H1 (cell line): ENCODE measurements around the gene KREMEN1. TPM values are rescaled to one million over a fixed set of nuclear protein-coding genes. Genes with fewer than 3 reads are reported as not detected.

Source experiments
- CTCF ChIA-PET: fragments of 300-600 bp; sonication (Branson Sonifier 250); formaldehyde crosslinking; loops from one replicate; lab custom pipeline; 2021; ENCODE audit not compliant: partially characterized antibody; lab: Charles Lee
- POLR2A ChIA-PET: fragments of 300-600 bp; sonication (Branson Sonifier 250); formaldehyde crosslinking; loops from one replicate; lab custom pipeline; 2021; ENCODE audit warnings: inconsistent platforms; ENCODE audit not compliant: partially characterized antibody; lab: Charles Lee
- DNase-seq, 2 experiments: peaks; one replicate each; pipeline versions ENCODE4 v3.0.0 to v3.0.0-alpha.2; 2010 to 2022; ENCODE audit warnings: low spot score in 2 of 2, low read depth in 1 of 2, mixed read lengths in 1 of 2
- FAIRE-seq: peaks from 2 replicates; lab custom pipeline; 2011; peaks lifted over from hg19 to GRCh38; lab: Jason Lieb, UNC
- H2AFZ ChIP-seq: 2 replicates; pipeline ENCODE4 v1.8.1; 2012; ENCODE audit warnings: low read length, inconsistent platforms
- H2AK5ac ChIP-seq: 2 replicates; pipeline ENCODE4 v1.6.1; 2013; ENCODE audit warnings: low read depth, low read length
- H2BK120ac ChIP-seq: replicated peaks from 2 replicates; pipeline ENCODE3; 2013; ENCODE audit warnings: low read depth, low read length, inconsistent platforms
- H2BK12ac ChIP-seq: 2 replicates; pipeline ENCODE4 v1.6.1; 2013; ENCODE audit warnings: low read depth, low read length
- H2BK15ac ChIP-seq: 2 replicates; pipeline ENCODE4 v1.6.1; 2013; ENCODE audit warnings: low read length
- H2BK20ac ChIP-seq: 2 replicates; pipeline ENCODE4 v1.6.1; 2013; ENCODE audit warnings: low read length
- H2BK5ac ChIP-seq: 2 replicates; pipeline ENCODE4 v1.6.1; 2013; ENCODE audit warnings: low read depth, low read length
- H3K14ac ChIP-seq: 2 replicates; pipeline ENCODE4 v1.6.1; 2013; ENCODE audit warnings: inconsistent platforms; ENCODE audit not compliant: insufficient read length
- H3K18ac ChIP-seq: 2 replicates; pipeline ENCODE4 v1.6.1; 2013; ENCODE audit warnings: low read length; ENCODE audit errors: extremely low read depth
- H3K23ac ChIP-seq: 2 replicates; pipeline ENCODE4 v1.6.1; 2013; ENCODE audit warnings: inconsistent platforms; ENCODE audit not compliant: insufficient read length
- H3K23me2 ChIP-seq: 2 replicates; pipeline ENCODE4 v1.6.1; 2013; ENCODE audit warnings: low read depth, low read length
- H3K27ac ChIP-seq: 2 replicates; pipeline ENCODE4 v1.6.1; 2011; ENCODE audit warnings: low read depth, low read length, inconsistent platforms
- H3K27me3 ChIP-seq, 4 experiments: replicated peaks in 1 of 4; 1 replicate in 1 of 4; 2 replicates in 3 of 4; pipeline versions ENCODE4 v1.6.1 to v1.8.1; 2011 to 2013; ENCODE audit warnings: low read length in 3 of 4, mild to moderate bottlenecking in 3 of 4, inconsistent platforms in 2 of 4, mixed read lengths in 2 of 4, moderate library complexity in 1 of 4; ENCODE audit not compliant: control insufficient read depth in 3 of 4, insufficient read depth in 3 of 4; ENCODE audit errors: extremely low read depth in 1 of 4
- H3K36me3 ChIP-seq, 4 experiments: 2 replicates each; pipeline versions ENCODE4 v1.6.1 to v1.8.1; 2011 to 2013; ENCODE audit warnings: mild to moderate bottlenecking in 4 of 4, low read length in 3 of 4, moderate library complexity in 2 of 4, control low read depth in 1 of 4, inconsistent platforms in 1 of 4; ENCODE audit not compliant: insufficient read depth in 4 of 4, control insufficient read depth in 2 of 4
- H3K4ac ChIP-seq: replicated peaks from 2 replicates; pipeline ENCODE3; 2013; ENCODE audit warnings: low read length, low read depth, mixed read lengths, inconsistent platforms; ENCODE audit not compliant: insufficient read length
- H3K4me1 ChIP-seq, 4 experiments: replicated peaks in 1 of 4; 1 replicate in 1 of 4; 2 replicates in 3 of 4; pipeline versions ENCODE4 v1.6.1 to v1.8.1; 2011 to 2013; ENCODE audit warnings: low read length in 3 of 4, inconsistent platforms in 2 of 4, mixed read lengths in 1 of 4; ENCODE audit not compliant: insufficient read depth in 4 of 4, control insufficient read depth in 3 of 4
- H3K4me2 ChIP-seq, 2 experiments: 2 replicates each; pipeline versions ENCODE4 v1.6.1 to v1.8.1; 2011 to 2013; ENCODE audit warnings: low read depth in 2 of 2, low read length in 2 of 2, control low read depth in 1 of 2, inconsistent platforms in 1 of 2, mild to moderate bottlenecking in 1 of 2; ENCODE audit not compliant: insufficient read depth in 1 of 2
- H3K4me3 ChIP-seq, 4 experiments: fragments of 200-600, 300-600 bp in 1 of 4; sonication (generic), shearing (Covaris generic), sonication (Bioruptor Twin) in 1 of 4; 2 replicates each; pipeline versions ENCODE4 v1.5.1 to v1.8.1; 2011 to 2016; ENCODE audit warnings: low read length in 4 of 4, low read depth in 3 of 4, control low read depth in 2 of 4, inconsistent platforms in 2 of 4, mild to moderate bottlenecking in 2 of 4, mixed read lengths in 1 of 4, moderate library complexity in 1 of 4; ENCODE audit not compliant: insufficient read depth in 2 of 4; ENCODE audit errors: extremely low read depth in 1 of 4
- H3K56ac ChIP-seq: replicated peaks from 2 replicates; pipeline ENCODE3; 2013; ENCODE audit warnings: low read depth, mild to moderate bottlenecking, mixed read lengths, low read length, inconsistent platforms; ENCODE audit not compliant: insufficient read length
- H3K79me1 ChIP-seq: 2 replicates; pipeline ENCODE4 v1.6.1; 2013; ENCODE audit warnings: low read depth, low read length, control low read depth
- H3K79me2 ChIP-seq, 2 experiments: 2 replicates each; pipeline versions ENCODE4 v1.6.1 to v1.8.1; 2012 to 2013; ENCODE audit warnings: low read length in 2 of 2, mild to moderate bottlenecking in 2 of 2, inconsistent platforms in 1 of 2; ENCODE audit not compliant: insufficient read depth in 2 of 2, control insufficient read depth in 1 of 2
- H3K9ac ChIP-seq, 4 experiments: replicated peaks in 1 of 4; 1 replicate in 1 of 4; 2 replicates in 3 of 4; pipeline versions ENCODE4 v1.6.1 to v1.8.1; 2011 to 2013; ENCODE audit warnings: low read depth in 3 of 4, low read length in 3 of 4, control low read depth in 2 of 4, mild to moderate bottlenecking in 2 of 4, moderate library complexity in 2 of 4, inconsistent platforms in 1 of 4; ENCODE audit errors: extremely low read depth in 1 of 4
- H3K9me3 ChIP-seq, 2 experiments: 2 replicates each; pipeline versions ENCODE4 v1.6.1 to v1.8.1; 2012 to 2013; ENCODE audit warnings: mild to moderate bottlenecking in 2 of 2, moderate library complexity in 2 of 2, control low read depth in 1 of 2, inconsistent platforms in 1 of 2, low read depth in 1 of 2, low read length in 1 of 2, mixed read lengths in 1 of 2; ENCODE audit not compliant: insufficient read depth in 2 of 2
- H4K20me1 ChIP-seq, 2 experiments: replicated peaks in 1 of 2; 2 replicates each; pipeline versions ENCODE3 to v1.8.1; 2011 to 2013; ENCODE audit warnings: inconsistent platforms in 2 of 2, low read length in 2 of 2, mild to moderate bottlenecking in 1 of 2; ENCODE audit not compliant: insufficient read depth in 2 of 2, control insufficient read depth in 1 of 2
- H4K5ac ChIP-seq: 2 replicates; pipeline ENCODE4 v1.6.1; 2013; ENCODE audit warnings: low read length, low read depth, mixed read lengths, inconsistent platforms; ENCODE audit not compliant: insufficient read length
- H4K8ac ChIP-seq: 2 replicates; pipeline ENCODE4 v1.8.0; 2013; ENCODE audit warnings: mild to moderate bottlenecking, moderate library complexity, low read length, inconsistent platforms; ENCODE audit not compliant: insufficient read depth; ENCODE audit errors: extremely low read depth
- H4K91ac ChIP-seq: replicated peaks from 2 replicates; pipeline ENCODE3; 2013; ENCODE audit warnings: low read length, mixed read lengths, inconsistent platforms; ENCODE audit not compliant: insufficient read length
- ATF2 ChIP-seq: IDR thresholded peaks from 2 replicates; pipeline ENCODE4 v1.6.1; 2012; ENCODE audit warnings: low read length, inconsistent platforms
- WGBS, 2 experiments: shearing (Covaris generic) in 1 of 2; methylation state at CpG; one replicate each; pipeline versions ENCODE4 v1.1.6 to v1.1.7; 2013 to 2015; ENCODE audit warnings: low lambda C conversion rate in 2 of 2, mixed read lengths in 2 of 2, inconsistent platforms in 1 of 2, low coverage in 1 of 2, missing lambda C conversion rate in 1 of 2; ENCODE audit not compliant: insufficient replicate concordance in 2 of 2, insufficient coverage in 1 of 2, insufficient read length in 1 of 2; ENCODE audit errors: extremely low coverage in 1 of 2, missing lambda C conversion rate in 1 of 2; 5-methylcytosine and 5-hydroxymethylcytosine counted together
- polyA plus RNA-seq, 7 experiments: library from polyadenylated mRNA; depleted of rRNA in 3 of 7; stranded (reverse) in 5 of 7; unstranded in 2 of 7; fragments of >200 nt in 5 of 7; fragments of 200-250 nt in 2 of 7; gene quantifications; 1 replicate in 5 of 7; 2 replicates in 1 of 7; 4 replicates in 1 of 7; pipeline versions ENCODE4 v1.2.1 to v1.2.3, GENCODE V29; 2011 to 2013; ENCODE audit warnings: missing spikeins in 2 of 7, mixed read lengths in 2 of 7
- total RNA-seq: library from RNA; stranded (reverse); fragmentation: NEBNext Ultra II Directional; extraction: Animal tissue kit (Norgen Biotek cat#: 25700); gene quantifications from 2 replicates; pipeline ENCODE4 v1.2.1, GENCODE V29; 2021

The KREMEN1 gene
- total and polyA plus RNA-seq, 2 of the 8 experiments (the other 6 are each of a cell fraction or from before 2014, with no cell fraction given): 2.1 to 3.2 TPM

GRCh38 chr22:29212743-29213142 lies 139.9 kb downstream of the KREMEN1 start:
- no peaks in the 10 kb centered on the region for H3K79me2 ChIP-seq
- H3K9ac ChIP-seq: no peak overlapping the region
- H3K4me3 ChIP-seq: no peak overlapping the region
- no peak overlapping the region for H2AK5ac ChIP-seq
- no peak overlapping the region for H2BK15ac ChIP-seq
- H3K23me2 ChIP-seq: no peaks in the 10 kb centered on the region
- H3K27ac ChIP-seq: no peak overlapping the region
- no peak for DNase-seq
- H4K8ac ChIP-seq: no peak overlapping the region
- no peak overlapping the region for H2AFZ ChIP-seq
- H2BK12ac ChIP-seq: no peak overlapping the region
- no peak overlapping the region for H2BK20ac ChIP-seq
- H3K14ac ChIP-seq: no peak overlapping the region
- ChIA-PET CTCF (interaction anchor here (0.9 to 4.3 kb wide), 6 partner anchors 9 to 115 kb away, joined by 3 to 28 read pairs (median 5); no protein-coding TSS in a partner anchor), POLR2A (interaction anchor here (1.0 to 1.1 kb wide), 2 partner anchors 8 to 44 kb away, joined by 3 read pairs; no protein-coding TSS in a partner anchor)
- no peaks in the 10 kb centered on the region for H3K27me3 ChIP-seq
- H3K23ac ChIP-seq: no peak overlapping the region
- H4K91ac ChIP-seq: no peak overlapping the region
- H2BK120ac ChIP-seq: no peak overlapping the region
- no peak overlapping the region for H4K5ac ChIP-seq
- no peak overlapping the region for H2BK5ac ChIP-seq
- peaks cover 5% of the 10 kb centered on the region for H3K79me1 ChIP-seq
- H3K18ac ChIP-seq: no peak overlapping the region
- FAIRE-seq: no peak
- TF ChIP-seq ATF2: no peak
- H3K36me3 ChIP-seq: no peaks in the 10 kb centered on the region
- H3K56ac ChIP-seq: no peak overlapping the region
- peaks cover 0 to 3% of the 10 kb centered on the region in 2 experiments for H4K20me1 ChIP-seq
- peaks cover 0 to 21% (median 6%) of the 10 kb centered on the region in 4 experiments; a peak in 6 of 7 replicates for H3K4me1 ChIP-seq
- no peak overlapping the region for H3K4me2 ChIP-seq
- H3K4ac ChIP-seq: no peak overlapping the region
- H3K9me3 ChIP-seq: no peaks in the 10 kb centered on the region
- WGBS, 2 experiments: 92% methylated on average over 11 of the region's 11 CpGs; no CpG with 5 or more reads in 1 of the 2 experiments
